Nephron progenitor cell (in vitro differentiated cells): ENCODE data around the gene DPP6.

Experiments used
- DNase-seq: peaks from one replicate; pipeline ENCODE4 v3.0.0; 2021
- H3K27ac Mint-ChIP-seq: 2 replicates; pipeline ENCODE4 v1.8.0; 2021; ENCODE audit warnings: mild to moderate bottlenecking, moderate library complexity, mixed read lengths
- H3K27me3 Mint-ChIP-seq: 2 replicates; pipeline ENCODE4 v1.8.0; 2021; ENCODE audit warnings: mild to moderate bottlenecking, low read depth, mixed read lengths; ENCODE audit not compliant: poor library complexity
- H3K36me3 Mint-ChIP-seq: 2 replicates; pipeline ENCODE4 v1.8.0; 2021; ENCODE audit warnings: low read depth, mixed read lengths
- H3K4me1 Mint-ChIP-seq: 2 replicates; pipeline ENCODE4 v1.8.0; 2021; ENCODE audit warnings: mixed read lengths
- H3K4me3 Mint-ChIP-seq: 2 replicates; pipeline ENCODE4 v1.8.0; 2021; ENCODE audit warnings: mild to moderate bottlenecking, moderate library complexity, mixed read lengths
- H3K9me3 Mint-ChIP-seq: 2 replicates; pipeline ENCODE4 v1.8.0; 2021; ENCODE audit warnings: mild to moderate bottlenecking, moderate library complexity, mixed read lengths
- CTCF ChIP-seq: fragments of 200-600 bp; sonication (generic); IDR thresholded peaks from 2 replicates; pipeline ENCODE4 v1.5.0; 2021; ENCODE audit warnings: antibody characterized with exemption

The DPP6 gene

DNA sequence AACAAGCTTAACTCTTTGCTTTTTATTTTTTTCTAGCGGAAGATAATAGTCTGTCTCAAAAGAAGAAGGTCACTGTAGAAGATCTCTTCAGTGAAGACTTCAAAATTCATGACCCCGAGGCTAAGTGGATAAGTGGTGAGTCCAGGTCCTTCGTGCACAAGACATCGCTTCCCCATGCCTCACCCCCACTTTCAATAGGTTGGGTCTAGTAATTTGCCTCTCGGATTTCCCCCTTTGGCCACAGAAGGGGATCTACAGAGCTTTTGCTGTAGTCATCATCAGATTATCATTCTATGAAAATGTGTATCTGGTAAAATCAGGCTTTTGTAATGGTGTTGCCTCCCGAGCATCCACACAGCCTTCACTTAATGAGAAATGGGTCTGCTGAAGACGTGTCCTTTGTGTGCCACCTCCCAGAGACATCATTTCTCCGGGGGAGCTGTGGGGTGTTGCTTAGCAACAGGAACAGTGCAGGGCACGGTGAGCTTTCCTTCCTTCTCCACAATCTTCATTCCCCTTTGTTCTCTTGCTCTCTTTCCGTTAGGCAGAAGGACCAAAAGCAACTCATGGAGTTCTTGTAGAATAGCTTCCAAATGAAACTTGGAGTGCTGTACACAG is 422.8 kb downstream of the DPP6 start:
- DNase-seq = no peak
- Mint-ChIP-seq H3K4me1 (peaks cover 10% of the 10 kb centered on the region), H3K4me3 (no peak overlapping the region), H3K27ac (no peak overlapping the region), H3K27me3 (peaks cover 3% of the 10 kb centered on the region), H3K9me3 (no peaks in the 10 kb centered on the region), H3K36me3 (no peaks in the 10 kb centered on the region)
- no peak for TF ChIP-seq CTCF

- Mint-ChIP-seq H3K27ac (no peak overlapping the region), H3K9me3 (no peaks in the 10 kb centered on the region), H3K4me1 (peaks cover 10% of the 10 kb centered on the region), H3K4me3 (no peak overlapping the region), H3K36me3 (no peaks in the 10 kb centered on the region), H3K27me3 (peaks cover 3% of the 10 kb centered on the region)
- DNase-seq = no peak
- no peak for TF ChIP-seq CTCF
Measured at GRCh38 chr7:154475864-154476263, 423.7 kb downstream of the DPP6 start.

GRCh38 chr7:154480817-154481216 is 428.6 kb downstream of the DPP6 start:
- no peak for DNase-seq
- no peaks in the 10 kb centered on the region for H3K36me3 Mint-ChIP-seq
- no peak overlapping the region for H3K27ac Mint-ChIP-seq
- no peak overlapping the region for H3K4me3 Mint-ChIP-seq
- no peaks in the 10 kb centered on the region for H3K9me3 Mint-ChIP-seq
- TF ChIP-seq CTCF = no peak
- peaks cover 3% of the 10 kb centered on the region for H3K4me1 Mint-ChIP-seq
- peaks cover 5% of the 10 kb centered on the region for H3K27me3 Mint-ChIP-seq

- DNase-seq = no peak
- peaks cover 2% of the 10 kb centered on the region for H3K27me3 Mint-ChIP-seq
- no peaks in the 10 kb centered on the region for H3K9me3 Mint-ChIP-seq
- TF ChIP-seq CTCF = no peak
- H3K27ac Mint-ChIP-seq = no peak overlapping the region
- no peaks in the 10 kb centered on the region for H3K4me1 Mint-ChIP-seq
- no peak overlapping the region for H3K4me3 Mint-ChIP-seq
- H3K36me3 Mint-ChIP-seq = no peaks in the 10 kb centered on the region
Measured at GRCh38 chr7:154482863-154483262, 430.7 kb downstream of the DPP6 start.

DNA sequence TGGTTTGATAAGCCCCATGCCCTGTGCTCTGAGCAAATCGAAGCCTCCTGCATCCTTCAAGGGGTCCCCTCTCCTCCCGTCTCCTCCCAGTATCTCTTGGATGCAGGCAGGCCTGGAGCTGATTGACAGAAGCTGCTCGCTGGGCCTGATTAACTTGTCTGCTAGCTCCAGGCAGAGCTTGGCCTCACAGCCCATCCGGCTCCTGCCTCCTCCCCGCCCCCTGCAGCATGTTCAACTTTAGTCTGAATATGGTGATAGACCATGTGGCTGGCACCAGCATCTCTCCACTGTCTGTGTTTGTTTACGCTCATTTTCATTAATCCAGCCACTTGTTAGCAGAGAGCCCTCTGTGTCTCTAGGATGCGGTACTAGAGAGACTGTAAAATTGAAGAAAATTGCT is 432.2 kb downstream of the DPP6 start:
- H3K36me3 Mint-ChIP-seq = no peaks in the 10 kb centered on the region
- DNase-seq = no peak

More for the DNA sequence above, 432.2 kb downstream of the DPP6 start:
- H3K27me3 Mint-ChIP-seq = peaks cover 2% of the 10 kb centered on the region
- no peak for TF ChIP-seq CTCF
- H3K4me1 Mint-ChIP-seq = no peaks in the 10 kb centered on the region
- no peak overlapping the region for H3K27ac Mint-ChIP-seq
- no peak overlapping the region for H3K4me3 Mint-ChIP-seq
- no peaks in the 10 kb centered on the region for H3K9me3 Mint-ChIP-seq
